ENCODE results near the gene FAM170B.

The FAM170B gene

GRCh38 chr10:49119746-49120145 is 14.1 kb downstream of the FAM170B start:
- no peaks in the 10 kb centered on the region for H3K36me3 ChIP-seq (replicated peaks)
- DNase-seq: peak; percentile 35
- in situ Hi-C loops (cut with HindIII; ENCODE audit: low pct_ligation_motif_present, low sequenced_read_pairs): no loop called here
- H3K27me3 ChIP-seq (replicated peaks): no peaks in the 10 kb centered on the region
- no peak for TF ChIP-seq CTCF (IDR thresholded peaks at IDR 0.05; ENCODE audit: low read depth, low read length, missing control alignments)
- H3K27ac ChIP-seq: no peak overlapping the region
- no peak overlapping the region for H3K4me3 ChIP-seq (ENCODE audit: low read depth, low read length)

GRCh38 chr10:49118430-49119074 is 15.3 kb downstream of the FAM170B start:
- no peak for DNase-seq
- in situ Hi-C loops (cut with HindIII; ENCODE audit: low pct_ligation_motif_present, low sequenced_read_pairs): no loop called here
- Histone ChIP-seq H3K36me3 (replicated peaks) (no peaks in the 10 kb centered on the region), H3K27ac (no peak overlapping the region), H3K27me3 (replicated peaks) (no peaks in the 10 kb centered on the region), H3K4me3 (ENCODE audit: low read depth, low read length) (no peak overlapping the region)
- TF ChIP-seq CTCF (IDR thresholded peaks at IDR 0.05; ENCODE audit: low read depth, low read length, missing control alignments): no peak

GRCh38 chr10:49117376-49118070 is 16.3 kb downstream of the FAM170B start:
- no peak for TF ChIP-seq CTCF (IDR thresholded peaks at IDR 0.05; ENCODE audit: low read depth, low read length, missing control alignments)

GRCh38 chr10:49116509-49117375 is 17.1 kb downstream of the FAM170B start:
- H3K27ac ChIP-seq: no peak overlapping the region
- TF ChIP-seq CTCF (IDR thresholded peaks at IDR 0.05; ENCODE audit: low read depth, low read length, missing control alignments): no peak
- in situ Hi-C loops (cut with HindIII; ENCODE audit: low pct_ligation_motif_present, low sequenced_read_pairs): no loop called here
- no peak overlapping the region for H3K4me3 ChIP-seq (ENCODE audit: low read depth, low read length)
- DNase-seq: no peak
- H3K36me3 ChIP-seq (replicated peaks): no peaks in the 10 kb centered on the region
- no peaks in the 10 kb centered on the region for H3K27me3 ChIP-seq (replicated peaks)

More at GRCh38 chr10:49117376-49118070, 16.3 kb downstream of the FAM170B start:
- in situ Hi-C loops (cut with HindIII; ENCODE audit: low pct_ligation_motif_present, low sequenced_read_pairs): no loop called here
- no peak for DNase-seq
- Histone ChIP-seq H3K4me3 (ENCODE audit: low read depth, low read length) (no peak overlapping the region), H3K27me3 (replicated peaks) (no peaks in the 10 kb centered on the region), H3K36me3 (replicated peaks) (no peaks in the 10 kb centered on the region), H3K27ac (no peak overlapping the region)

GRCh38 chr10:49115796-49116508 is 17.9 kb downstream of the FAM170B start:
- Histone ChIP-seq H3K27ac (no peak overlapping the region), H3K36me3 (replicated peaks) (no peaks in the 10 kb centered on the region), H3K27me3 (replicated peaks) (no peaks in the 10 kb centered on the region), H3K4me3 (ENCODE audit: low read depth, low read length) (peak overlapping the region; percentile 36)
- in situ Hi-C loops (cut with HindIII; ENCODE audit: low pct_ligation_motif_present, low sequenced_read_pairs): no loop called here
- no peak for DNase-seq
- no peak for TF ChIP-seq CTCF (IDR thresholded peaks at IDR 0.05; ENCODE audit: low read depth, low read length, missing control alignments)
